Activated effector memory CD4-positive, alpha-beta T cell treated with Interleukin-2 at 50 U/mL for 16 hours (primary cell): ENCODE results near the gene TPPP.

Source experiments
- DNase-seq: peaks from one replicate; pipeline ENCODE4 v3.0.0-alpha.2; 2020

Gene TPPP

DNA sequence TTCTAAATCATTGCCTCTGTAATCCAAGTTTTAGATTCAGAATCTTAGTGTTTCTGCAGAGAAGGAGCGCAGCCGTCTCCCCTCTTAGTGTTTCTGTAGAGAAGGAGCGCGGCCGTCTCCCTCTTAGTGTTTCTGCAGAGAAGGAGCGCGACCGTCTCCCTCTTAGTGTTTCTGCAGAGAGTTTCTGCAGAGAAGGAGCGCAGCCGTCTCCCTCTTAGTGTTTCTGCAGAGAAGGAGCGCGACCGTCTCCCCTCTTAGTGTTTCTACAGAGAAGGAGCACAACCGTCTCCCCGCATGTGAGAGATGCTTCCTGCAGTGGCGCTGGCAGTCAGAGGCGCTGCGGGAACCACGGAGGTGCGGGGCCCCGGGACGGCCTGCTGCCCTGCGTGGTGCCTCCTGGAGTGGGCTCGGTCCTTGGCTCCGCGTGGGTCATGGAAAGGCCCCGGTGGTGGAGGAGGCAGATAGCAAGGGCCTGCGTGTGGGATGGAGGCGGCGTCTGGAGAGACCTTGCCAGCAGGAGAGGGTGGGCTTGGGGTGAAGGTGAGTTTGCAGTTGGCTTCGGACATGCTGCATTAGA is 70.1 kb downstream of the TPPP start:
- DNase-seq, result no peak

DNA sequence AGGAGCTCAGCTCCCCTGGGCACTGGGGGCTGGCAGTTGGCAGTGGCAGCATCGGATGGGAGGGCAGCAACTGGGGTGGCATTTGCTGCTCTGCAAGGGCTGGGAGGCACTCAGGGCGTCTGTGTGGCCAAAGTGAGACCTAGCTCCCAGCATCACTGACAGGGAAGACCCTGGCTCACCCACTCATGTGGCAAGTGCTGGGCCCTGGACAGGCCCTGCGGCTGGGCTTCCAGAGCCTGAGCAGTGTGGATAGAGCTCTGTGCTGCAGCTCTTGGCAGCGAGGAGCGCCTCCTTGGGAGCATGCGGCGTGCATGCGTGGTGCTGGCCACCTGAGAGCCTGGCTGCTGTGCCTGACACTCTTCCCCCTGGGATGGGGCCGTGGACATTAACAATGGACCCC is 70.8 kb downstream of the TPPP start:
- DNase-seq, result no peak

DNA sequence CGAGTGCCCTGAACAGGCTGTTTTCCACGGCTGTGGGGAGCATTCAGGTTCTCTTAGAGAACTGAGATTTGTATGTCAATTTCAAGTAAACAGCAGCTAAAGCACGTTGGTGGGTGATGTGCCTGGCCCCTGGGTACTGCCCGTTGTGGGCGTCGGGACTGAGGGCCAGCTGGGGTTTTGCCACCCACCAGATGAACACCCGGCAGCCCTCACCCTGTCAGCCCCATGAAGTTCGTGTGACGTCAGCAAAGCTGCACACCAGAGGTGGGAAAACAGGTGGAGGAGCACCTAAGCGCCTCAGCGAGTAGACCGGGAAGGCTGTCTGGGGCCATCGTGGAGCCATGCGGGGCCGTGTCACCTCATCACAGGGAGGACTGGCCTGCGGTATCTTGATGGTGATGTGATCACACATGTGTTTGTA is 71.8 kb downstream of the TPPP start:
- DNase-seq, result no peak

DNA sequence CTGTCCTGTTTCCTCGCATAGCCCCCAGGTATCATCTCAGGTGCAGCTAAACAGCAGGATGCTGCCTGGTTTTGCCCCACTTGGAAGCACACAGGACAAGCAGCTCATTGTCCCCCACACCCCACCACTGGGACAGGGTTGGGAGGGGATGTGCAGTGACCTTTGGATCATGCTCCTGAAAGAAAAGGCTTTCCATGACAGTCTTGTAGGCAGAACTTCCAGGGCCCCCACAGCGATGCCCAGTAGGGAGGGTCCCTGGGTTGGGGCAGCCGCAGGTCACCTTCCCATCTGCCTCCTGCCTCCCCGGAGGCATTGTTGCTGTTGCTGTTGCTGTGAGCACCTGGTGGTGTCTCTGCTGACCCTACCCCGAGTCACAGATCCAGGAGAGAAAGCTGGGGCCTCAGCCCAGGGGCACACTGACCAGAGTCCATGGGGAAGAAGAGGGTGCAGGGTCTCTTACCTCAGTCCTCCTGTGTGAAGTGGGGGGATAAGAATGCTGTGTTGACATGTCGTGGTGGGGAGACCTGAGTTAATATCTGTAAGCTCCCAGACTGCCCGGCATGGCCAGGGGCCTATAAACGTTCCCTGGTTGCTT is 72.5 kb downstream of the TPPP start:
- no peak for DNase-seq

DNA sequence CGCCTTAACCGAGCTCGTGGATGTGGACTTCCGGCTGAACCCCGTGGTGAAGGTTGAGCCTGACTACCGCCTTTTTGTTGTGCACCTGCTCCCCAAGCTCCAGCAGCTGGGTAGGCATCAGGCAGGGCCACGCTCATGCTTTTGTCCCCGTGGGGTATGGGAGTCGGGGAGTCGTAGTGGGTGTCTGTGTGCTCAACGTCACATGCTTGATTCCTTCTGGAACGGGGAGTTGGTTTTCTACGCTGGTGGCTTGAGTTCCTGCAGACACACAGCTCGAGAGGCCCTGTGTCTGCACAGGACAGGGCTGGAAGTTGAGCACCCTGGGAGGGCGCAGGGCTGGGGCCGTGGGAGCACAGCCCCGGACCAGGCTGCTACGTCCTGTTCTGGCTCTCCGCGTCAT is 73.0 kb downstream of the TPPP start:
- DNase-seq, result no peak

DNA sequence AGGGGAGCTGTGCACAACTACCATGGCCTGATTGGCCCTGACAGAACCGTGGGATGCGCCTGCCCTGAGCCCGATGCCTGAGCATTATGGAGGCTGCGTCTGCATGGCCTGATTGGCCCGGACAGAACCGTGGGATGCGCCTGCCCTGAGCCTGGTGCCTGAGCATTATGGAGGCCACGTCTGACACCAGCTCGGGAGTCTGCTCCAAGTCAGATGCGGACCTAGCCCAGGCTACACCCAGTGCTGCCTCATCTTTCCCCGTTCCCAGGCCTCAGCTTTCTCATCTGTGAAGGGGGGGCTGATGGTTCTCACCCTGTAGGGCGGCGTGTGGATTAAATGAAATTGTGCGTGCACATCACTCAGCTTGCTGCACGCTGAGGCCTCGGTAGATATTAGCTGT is 73.7 kb downstream of the TPPP start:
- DNase-seq, result no peak

DNA sequence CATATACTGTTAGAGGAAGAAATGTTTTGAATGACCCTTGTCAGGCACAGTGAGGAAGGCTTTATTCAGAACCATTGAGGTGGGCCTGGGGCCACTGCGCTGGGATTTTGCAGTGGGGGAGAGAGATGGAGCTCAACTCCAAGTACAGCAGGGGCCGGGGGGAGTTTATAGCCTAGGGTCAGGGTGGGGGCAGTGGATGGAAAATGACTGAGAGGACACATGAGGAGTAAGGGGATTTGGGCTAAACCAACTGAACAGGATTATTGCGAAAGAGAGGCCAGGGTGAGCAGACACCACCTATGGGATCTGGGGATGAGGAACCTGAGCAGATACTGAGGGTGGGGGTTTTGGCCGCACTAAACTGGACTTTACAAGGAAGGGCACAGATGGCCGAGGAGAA is 74.7 kb downstream of the TPPP start:
- no peak for DNase-seq

DNA sequence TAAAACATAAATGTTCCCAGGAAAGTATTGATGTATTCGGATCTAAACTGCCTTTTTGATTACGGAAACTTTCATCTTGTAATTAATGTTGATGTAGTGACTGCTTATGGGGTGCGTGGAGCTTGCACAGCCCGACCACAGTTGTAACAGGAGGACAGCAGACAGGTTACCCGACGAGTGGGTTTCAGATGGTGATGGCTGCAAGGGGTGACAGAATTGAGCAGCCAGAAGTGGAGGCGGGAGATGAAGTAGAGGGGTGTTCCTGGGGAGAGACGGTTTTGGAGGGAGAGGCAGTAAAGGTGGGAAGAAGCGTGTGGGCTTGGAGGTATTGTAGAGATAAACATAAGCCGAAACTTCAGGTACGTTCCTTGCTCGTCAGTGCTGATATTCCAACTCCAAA is 75.3 kb downstream of the TPPP start:
- DNase-seq, result no peak

DNA sequence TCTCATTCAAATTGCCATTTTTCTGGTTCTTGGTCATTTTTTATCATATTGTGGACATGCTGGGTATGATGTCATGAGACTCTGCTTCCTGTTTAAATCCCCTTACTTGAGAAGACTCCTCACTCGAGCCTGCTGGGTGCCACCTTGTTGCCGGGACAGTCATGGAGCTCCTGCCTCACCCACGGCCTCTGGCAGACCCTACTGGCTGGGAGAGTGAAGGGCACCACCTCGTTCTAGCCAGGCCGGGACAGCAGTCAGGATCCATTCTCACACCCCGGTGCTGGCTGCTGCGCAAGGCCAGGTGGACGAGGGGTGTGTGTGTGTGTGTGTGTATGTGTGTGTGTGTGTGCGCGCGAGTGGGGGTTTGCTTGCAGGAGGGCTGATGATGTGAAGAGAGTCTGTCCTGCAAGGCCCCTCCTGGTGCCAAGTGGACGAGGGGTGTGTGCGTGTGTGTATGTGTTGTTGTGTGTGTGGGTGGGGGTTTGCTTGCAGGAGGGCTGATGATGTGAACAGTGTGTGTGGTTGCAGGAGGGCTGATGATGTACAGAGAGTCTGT is 76.6 kb downstream of the TPPP start:
- no peak for DNase-seq

DNA sequence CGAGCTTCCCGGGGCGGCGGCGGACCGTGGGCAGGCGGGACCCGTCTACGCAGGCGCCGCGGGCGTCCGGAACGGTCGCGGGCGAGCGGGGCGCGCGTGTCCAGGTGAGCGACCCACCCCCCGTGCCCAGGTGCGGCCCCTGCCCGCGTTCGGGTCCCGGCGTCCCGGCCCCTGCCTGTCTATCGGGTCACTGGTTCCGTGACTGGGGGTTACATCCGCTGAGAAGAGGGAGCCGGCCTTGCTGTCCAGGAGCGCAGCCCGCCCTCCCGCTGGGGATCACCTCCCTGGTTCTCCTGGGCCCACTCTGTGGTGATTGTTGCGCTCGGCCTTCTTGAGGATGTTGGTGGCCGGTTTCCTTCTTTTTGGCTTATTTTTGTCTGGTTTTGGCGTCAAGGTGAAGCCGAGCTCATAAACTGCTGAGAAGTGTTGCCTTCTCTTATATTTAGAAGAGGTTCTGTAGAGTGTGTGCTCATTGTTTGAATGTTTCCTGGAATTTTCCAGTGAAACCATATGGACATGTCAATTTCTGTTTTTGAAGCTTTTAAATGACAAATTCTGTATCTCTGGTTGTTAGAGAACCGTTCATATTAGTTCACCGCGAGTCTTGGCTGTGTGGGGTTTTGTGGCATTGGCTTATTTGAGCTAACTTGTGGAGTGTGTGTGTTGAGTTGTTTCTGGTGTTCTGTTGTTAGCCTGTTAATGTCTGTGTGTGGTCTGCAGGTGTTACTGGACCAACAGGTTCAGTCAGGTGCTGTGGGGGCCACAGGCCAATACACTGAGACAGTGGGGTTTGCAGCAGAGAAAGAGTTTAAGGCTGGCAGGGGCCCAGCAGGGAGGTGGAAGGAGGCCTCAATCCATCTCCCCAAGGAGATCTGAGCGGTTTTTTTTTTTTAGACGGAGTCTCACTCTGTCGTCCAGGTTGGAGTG is 80.4 kb downstream of the TPPP start:
- DNase-seq, result no peak

DNA sequence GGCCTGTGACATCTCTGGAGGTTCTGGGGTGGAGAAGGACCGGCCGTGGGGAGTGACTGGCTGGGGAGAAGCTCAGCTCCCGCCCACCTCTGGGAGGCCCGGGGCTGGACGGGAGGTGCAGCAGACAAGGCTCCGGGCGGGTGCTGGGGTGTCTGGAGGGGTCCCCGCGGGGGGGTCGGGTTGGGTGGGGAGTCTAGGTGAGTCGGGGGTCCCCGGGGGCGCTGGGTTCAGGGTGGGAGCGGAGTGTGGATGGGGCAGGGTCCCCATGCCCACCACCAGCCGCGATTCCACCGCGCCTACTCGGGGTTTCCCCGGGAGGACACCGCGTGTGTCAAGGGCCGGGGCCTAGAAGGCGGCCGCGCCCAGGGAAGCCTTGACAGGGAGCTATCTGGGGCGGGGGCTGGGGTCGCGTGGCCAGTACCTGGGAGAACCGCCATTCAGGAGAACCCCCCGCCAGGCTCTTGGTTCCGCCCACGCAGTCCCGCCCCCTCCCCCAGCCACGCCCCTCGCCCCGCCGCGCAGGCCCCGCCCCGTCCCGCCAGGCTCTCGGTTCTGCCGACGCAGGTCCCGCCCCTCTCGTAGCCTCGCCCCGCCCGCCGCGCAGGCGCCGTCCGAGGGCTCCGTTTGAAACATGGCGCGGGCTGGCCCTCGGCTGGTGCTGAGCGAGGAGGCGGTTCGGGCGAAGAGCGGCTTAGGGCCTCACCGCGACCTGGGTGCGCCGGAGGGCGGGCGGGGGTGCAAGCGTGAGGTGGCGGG is 81.2 kb downstream of the TPPP start, which contains the start of gene CEP72:
TSS of gene CEP72 (plus strand) at position 610 of the 756 bp plus-strand sequence. CDS start at position 632, 22 bp downstream.
- peak; percentile 92 for DNase-seq

DNA sequence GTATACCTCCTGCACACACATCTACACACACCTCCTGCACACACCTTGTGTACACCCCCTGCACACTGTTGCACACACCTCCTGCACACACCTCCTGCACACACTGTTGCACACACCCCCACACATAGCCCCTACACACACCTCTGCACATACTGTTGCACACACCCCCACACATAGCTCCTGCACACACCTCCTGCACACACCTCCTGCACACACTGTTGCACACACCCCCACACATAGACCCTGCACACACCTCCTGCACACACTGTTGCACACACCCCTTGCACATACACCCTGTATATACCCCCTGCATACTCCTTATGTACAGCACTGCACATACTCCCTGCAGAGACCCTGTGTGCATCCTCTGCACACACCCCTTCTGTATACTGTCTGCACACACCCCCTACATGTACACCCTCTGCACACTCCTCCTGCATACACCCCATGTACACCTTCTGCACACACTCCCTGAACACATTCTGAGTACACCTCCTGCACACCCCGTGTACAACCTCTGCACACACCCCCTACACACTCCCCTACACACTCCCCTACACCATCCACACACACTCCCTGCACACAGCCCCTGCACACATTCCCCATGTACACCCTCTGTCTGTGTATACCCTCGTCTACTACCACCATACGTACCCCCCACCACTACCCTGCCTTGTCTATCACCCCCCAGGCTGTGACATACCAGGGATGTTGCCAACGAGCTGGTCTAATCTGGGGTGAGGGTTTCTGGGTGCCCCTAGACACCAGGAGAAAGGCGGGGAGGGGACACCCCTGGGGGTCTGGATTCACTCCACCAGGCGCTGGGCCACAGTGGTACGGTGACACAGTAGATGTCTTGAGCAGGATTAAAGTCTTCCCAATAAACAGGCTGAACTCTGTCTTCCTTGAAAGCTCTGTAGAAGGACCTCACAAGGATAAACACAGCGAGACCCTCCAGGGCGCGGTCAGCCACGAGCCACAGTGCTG is 82.1 kb downstream of the TPPP start:
- DNase-seq, result no peak

DNA sequence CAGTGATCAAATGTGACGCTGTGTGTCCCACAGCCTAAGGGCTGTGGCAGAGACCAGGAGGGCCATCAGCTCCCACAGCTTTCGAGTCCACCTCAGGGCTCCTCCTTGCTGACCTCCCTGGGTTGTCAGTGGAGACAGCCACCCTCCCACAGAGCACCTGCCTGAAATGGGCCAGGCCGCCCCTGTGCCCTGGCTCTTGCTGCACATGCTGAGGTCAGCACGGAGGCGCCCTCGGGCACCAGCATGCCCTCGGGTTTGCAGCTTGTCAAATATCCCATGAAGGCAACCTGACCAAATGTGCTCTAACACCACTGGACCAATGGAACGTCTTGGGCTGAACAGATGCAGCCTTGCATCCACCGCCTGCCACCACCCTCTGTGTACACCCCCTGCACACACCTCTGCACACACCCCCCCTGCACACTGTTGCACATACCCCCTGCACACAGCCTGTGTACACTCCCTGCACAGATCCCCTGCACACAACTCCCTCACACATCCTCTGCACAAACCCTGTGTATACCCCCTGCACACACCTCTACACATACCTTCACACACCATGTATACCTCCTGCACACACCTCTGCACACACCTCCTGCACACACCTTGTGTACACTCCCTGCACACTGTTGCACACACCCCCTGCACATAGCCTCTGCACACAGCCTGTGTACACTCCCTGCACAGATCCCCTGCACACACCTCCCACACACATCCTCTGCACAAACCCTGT is 83.0 kb downstream of the TPPP start:
- DNase-seq, result no peak
